Neuronal stem cell (in vitro differentiated cells): Measurements from ENCODE around the gene RASIP1.

Source experiments
- DNase-seq: peaks from one replicate; pipeline ENCODE4 v3.0.0-alpha.2; 2013; ENCODE audit warnings: low spot score
- H2AFZ ChIP-seq: one replicate; pipeline ENCODE4 v1.6.1; 2013; ENCODE audit warnings: mild to moderate bottlenecking, low read length, inconsistent platforms
- H2AK5ac ChIP-seq: 2 replicates; pipeline ENCODE4 v1.6.1; 2013; ENCODE audit warnings: low read depth, mild to moderate bottlenecking, inconsistent platforms, low read length, moderate library complexity, mixed read lengths
- H2BK120ac ChIP-seq: 2 replicates; pipeline ENCODE4 v1.6.1; 2013; ENCODE audit warnings: low read depth, mild to moderate bottlenecking, inconsistent platforms, low read length, moderate library complexity, mixed read lengths
- H2BK12ac ChIP-seq: one replicate; pipeline ENCODE4 v1.6.1; 2013; ENCODE audit warnings: low read length, inconsistent platforms
- H2BK15ac ChIP-seq: 2 replicates; pipeline ENCODE4 v1.6.1; 2013; ENCODE audit warnings: mild to moderate bottlenecking, low read length, inconsistent platforms, mixed read lengths
- H2BK5ac ChIP-seq: one replicate; pipeline ENCODE4 v1.6.1; 2013; ENCODE audit warnings: inconsistent platforms, mild to moderate bottlenecking, low read length, moderate library complexity
- H3K14ac ChIP-seq: one replicate; pipeline ENCODE4 v1.6.1; 2013; ENCODE audit warnings: low read length, inconsistent platforms
- H3K18ac ChIP-seq: 2 replicates; pipeline ENCODE4 v1.6.1; 2013; ENCODE audit warnings: low read length, inconsistent platforms
- H3K23ac ChIP-seq: 2 replicates; pipeline ENCODE4 v1.6.1; 2013; ENCODE audit warnings: low read depth, mild to moderate bottlenecking, mixed read lengths, low read length, inconsistent platforms; ENCODE audit not compliant: poor library complexity
- H3K27ac ChIP-seq: replicated peaks from 3 replicates; pipeline ENCODE4 v1.5.1; 2013; ENCODE audit warnings: low read length, inconsistent platforms
- H3K27me3 ChIP-seq, 3 experiments: 2 replicates each; pipeline ENCODE4 v1.6.1; 2013; ENCODE audit warnings: low read length in 3 of 3, mild to moderate bottlenecking in 2 of 3, inconsistent platforms in 1 of 3, low read depth in 1 of 3, mixed read lengths in 1 of 3, moderate library complexity in 1 of 3; ENCODE audit not compliant: control insufficient read depth in 3 of 3, insufficient read depth in 3 of 3
- H3K36me3 ChIP-seq, 2 donors: replicated peaks in 1 of 2; 2 replicates each; pipeline ENCODE4 v1.6.1; 2013; ENCODE audit warnings: low read length in 2 of 2; ENCODE audit not compliant: control insufficient read depth in 2 of 2, insufficient read depth in 2 of 2
- H3K4ac ChIP-seq: 2 replicates; pipeline ENCODE4 v1.6.1; 2013; ENCODE audit warnings: inconsistent platforms, mild to moderate bottlenecking, low read length, moderate library complexity
- H3K4me1 ChIP-seq, 2 donors: 1 replicate in 1 of 2; 2 replicates in 1 of 2; pipeline ENCODE4 v1.6.1; 2013; ENCODE audit warnings: low read length in 2 of 2, low read depth in 1 of 2; ENCODE audit not compliant: control insufficient read depth in 2 of 2, insufficient read depth in 1 of 2
- H3K4me2 ChIP-seq: one replicate; pipeline ENCODE4 v1.6.1; 2013; ENCODE audit warnings: mild to moderate bottlenecking, low read length, inconsistent platforms; ENCODE audit not compliant: insufficient read depth, poor library complexity, severe bottlenecking
- H3K4me3 ChIP-seq, 2 donors: 2 replicates each; pipeline ENCODE4 v1.5.1; 2013; ENCODE audit warnings: low read length in 2 of 2, mild to moderate bottlenecking in 2 of 2, inconsistent platforms in 1 of 2, moderate library complexity in 1 of 2
- H3K79me1 ChIP-seq: one replicate; pipeline ENCODE4 v1.6.1; 2013; ENCODE audit warnings: low read depth, mild to moderate bottlenecking, inconsistent platforms, low read length, moderate library complexity
- H3K9ac ChIP-seq: one replicate; pipeline ENCODE4 v1.6.1; 2013; ENCODE audit warnings: mild to moderate bottlenecking, low read depth, low read length, inconsistent platforms; ENCODE audit not compliant: poor library complexity
- H3K9me3 ChIP-seq, 2 donors: replicated peaks in 1 of 2; 2 replicates each; pipeline versions ENCODE3 to v1.6.1; 2013; ENCODE audit warnings: low read length in 2 of 2, mild to moderate bottlenecking in 2 of 2, inconsistent platforms in 1 of 2, low read depth in 1 of 2, mixed read lengths in 1 of 2, moderate library complexity in 1 of 2; ENCODE audit not compliant: control insufficient read depth in 2 of 2, insufficient read depth in 1 of 2
- H4K8ac ChIP-seq: one replicate; pipeline ENCODE4 v1.6.1; 2013; ENCODE audit warnings: low read depth, mild to moderate bottlenecking, inconsistent platforms, low read length, moderate library complexity
- H4K91ac ChIP-seq: one replicate; pipeline ENCODE4 v1.6.1; 2013; ENCODE audit warnings: low read length, low read depth, mild to moderate bottlenecking, inconsistent platforms; ENCODE audit not compliant: poor library complexity
- WGBS, 2 donors: extraction: QIAGEN DNeasy Blood & Tissue Kit; methylation state at CpG; one replicate each; pipeline ENCODE4 v1.1.7; 2013; ENCODE audit warnings: missing lambda C conversion rate in 2 of 2, mixed read lengths in 1 of 2; ENCODE audit not compliant: insufficient read length in 2 of 2, insufficient replicate concordance in 1 of 2; ENCODE audit errors: extremely low coverage in 2 of 2; 5-methylcytosine and 5-hydroxymethylcytosine counted together

The RASIP1 gene

GRCh38 chr19:48685583-48685982 lies 54.8 kb downstream of the RASIP1 start:
- no peak overlapping the region for H2AK5ac ChIP-seq
- no peak overlapping the region for H3K4me3 ChIP-seq
- H2BK12ac ChIP-seq: no peak overlapping the region
- DNase-seq: no peak
- no peak overlapping the region for H3K27ac ChIP-seq
- peaks cover 0 to 2% of the 10 kb centered on the region in 2 donors for H3K4me1 ChIP-seq
- H3K18ac ChIP-seq: no peak overlapping the region
- H2BK15ac ChIP-seq: no peak overlapping the region
- no peak overlapping the region for H2AFZ ChIP-seq
- H3K9ac ChIP-seq: no peak overlapping the region
- no peaks in the 10 kb centered on the region for H3K79me1 ChIP-seq
- no peak overlapping the region for H3K14ac ChIP-seq
- no peak overlapping the region for H4K8ac ChIP-seq
- peaks cover 0 to 3% of the 10 kb centered on the region in 2 donors for H3K9me3 ChIP-seq
- no peak overlapping the region for H2BK120ac ChIP-seq
- no peaks in the 10 kb centered on the region for H3K36me3 ChIP-seq
- H4K91ac ChIP-seq: no peak overlapping the region
- no peak overlapping the region for H3K4ac ChIP-seq
- no peak overlapping the region for H3K23ac ChIP-seq
- no peak overlapping the region for H3K4me2 ChIP-seq
- H2BK5ac ChIP-seq: no peak overlapping the region
- H3K27me3 ChIP-seq: no peaks in the 10 kb centered on the region
- no CpG with 5 or more reads among the region's 9 CpGs for WGBS, 2 donors

GRCh38 chr19:48683349-48683748 lies 57.1 kb downstream of the RASIP1 start:
- Histone ChIP-seq H2BK15ac (no peak overlapping the region), H3K4ac (no peak overlapping the region), H3K36me3 (no peaks in the 10 kb centered on the region), H3K4me2 (no peak overlapping the region), H3K4me3 (no peak overlapping the region), H2AFZ (no peak overlapping the region), H4K8ac (no peak overlapping the region), H3K4me1 (peaks cover 0 to 2% of the 10 kb centered on the region in 2 donors), H2BK5ac (no peak overlapping the region), H3K27me3 (peaks cover 0 to under 1% (median 0%) of the 10 kb centered on the region in 3 experiments), H3K79me1 (no peaks in the 10 kb centered on the region), H3K9ac (no peak overlapping the region), H3K23ac (no peak overlapping the region), H2BK120ac (no peak overlapping the region), H3K27ac (no peak overlapping the region), H4K91ac (no peak overlapping the region), H2AK5ac (peak overlapping the region; percentile 63), H3K9me3 (peaks cover 0 to 3% of the 10 kb centered on the region in 2 donors), H3K18ac (no peak overlapping the region), H3K14ac (peak overlapping the region; percentile 82), H2BK12ac (no peak overlapping the region)
- WGBS, 2 donors: no CpG with 5 or more reads among the region's 11 CpGs
- DNase-seq: no peak

GRCh38 chr19:48681127-48681470 lies 59.3 kb downstream of the RASIP1 start:
- Histone ChIP-seq H3K18ac (no peak overlapping the region), H3K4me1 (peaks cover 0 to 2% of the 10 kb centered on the region in 2 donors), H4K8ac (no peak overlapping the region), H3K14ac (no peak overlapping the region), H3K9ac (no peak overlapping the region), H2BK120ac (no peak overlapping the region), H4K91ac (no peak overlapping the region), H3K23ac (no peak overlapping the region), H2AK5ac (peak overlapping the region; percentile 74), H2BK5ac (no peak overlapping the region), H2BK12ac (peak overlapping the region; percentile 86), H3K9me3 (no peaks in the 10 kb centered on the region), H3K4me2 (no peak overlapping the region), H2BK15ac (no peak overlapping the region), H3K27ac (no peak overlapping the region), H3K36me3 (no peaks in the 10 kb centered on the region), H3K79me1 (no peaks in the 10 kb centered on the region), H2AFZ (no peak overlapping the region), H3K4ac (peak overlapping the region; percentile 93), H3K27me3 (peaks cover 0 to 10% (median 0%) of the 10 kb centered on the region in 3 experiments), H3K4me3 (no peak overlapping the region)
- WGBS, 2 donors: no CpG with 5 or more reads among the region's 7 CpGs
- no peak for DNase-seq

GRCh38 chr19:48680436-48681126 lies 59.8 kb downstream of the RASIP1 start:
- H2BK120ac ChIP-seq: no peak overlapping the region
- H3K18ac ChIP-seq: peak overlapping the region; percentile 14
- peaks cover 0 to 10% (median 0%) of the 10 kb centered on the region in 3 experiments for H3K27me3 ChIP-seq
- H3K4me2 ChIP-seq: no peak overlapping the region
- no peak overlapping the region for H3K14ac ChIP-seq
- H3K4me1 ChIP-seq: peaks cover 0 to 1% of the 10 kb centered on the region in 2 donors
- H3K9ac ChIP-seq: no peak overlapping the region
- H2BK15ac ChIP-seq: no peak overlapping the region
- H4K91ac ChIP-seq: no peak overlapping the region
- no peak overlapping the region for H2BK5ac ChIP-seq
- H3K4me3 ChIP-seq: no peak overlapping the region
- H2AFZ ChIP-seq: no peak overlapping the region
- H3K36me3 ChIP-seq: no peaks in the 10 kb centered on the region
- H3K79me1 ChIP-seq: no peaks in the 10 kb centered on the region
- no peaks in the 10 kb centered on the region for H3K9me3 ChIP-seq
- whole genome bisulfite sequencing, 2 donors: no CpG with 5 or more reads among the region's 45 CpGs
- peak overlapping the region; percentile 74 for H2AK5ac ChIP-seq
- no peak overlapping the region for H3K27ac ChIP-seq
- H2BK12ac ChIP-seq: peak overlapping the region; percentile 86
- DNase-seq: no peak
- H3K4ac ChIP-seq: peak overlapping the region; percentile 93
- H3K23ac ChIP-seq: peak overlapping the region; percentile 47
- peak overlapping the region; percentile 1 for H4K8ac ChIP-seq
